ENCODE data around the gene OSBPL6. TPM values are rescaled to one million over a fixed set of nuclear protein-coding genes. Genes with fewer than 3 reads are reported as not detected.

The OSBPL6 gene
- total and polyA plus RNA-seq, 10 of the 15 experiments (the other 5 are each of a cell fraction or from before 2014, with no cell fraction given): 0.01 to 0.08 (median 0.03) TPM; not detected in 5

GRCh38 chr2:178241844-178242551 is 47.7 kb downstream of the OSBPL6 start:
- H3K27ac ChIP-seq (ENCODE audit: control insufficient read depth, insufficient read depth): no peak overlapping the region
- TF ChIP-seq PML (IDR thresholded peaks at IDR 0.05; ENCODE audit: low read length) (no peak), ATF7 (IDR thresholded peaks at IDR 0.05; ENCODE audit: low read depth) (peak; percentile 72), BRCA1 (IDR thresholded peaks at IDR 0.05; ENCODE audit: low read depth, low read length) (no peak), NR2C1 (IDR thresholded peaks at IDR 0.05) (no peak), JUND (IDR thresholded peaks at IDR 0.05; ENCODE audit: low read depth, low read length) (0 out of 2 replicates have a peak, but pooled peaks have one; percentile 33), ZBTB4 (CRISPR knock-in tag; IDR thresholded peaks at IDR 0.05) (no peak), EZH2 (IDR thresholded peaks at IDR 0.05; ENCODE audit: borderline replicate concordance, control insufficient read depth, low read depth, low read length) (no peak), PAX5 (IDR thresholded peaks at IDR 0.05; ENCODE audit: borderline replicate concordance, low read depth, low read length) (no peak), ESRRA (IDR thresholded peaks at IDR 0.05; ENCODE audit: low read length) (no peak), MEF2A (IDR thresholded peaks at IDR 0.05; ENCODE audit: insufficient read depth, low read depth, low read length) (no peak)
- no peaks in the 10 kb centered on the region for H3K79me2 ChIP-seq (ENCODE audit: control insufficient read depth, insufficient read depth, low read length)
- H3K4me2 ChIP-seq (ENCODE audit: control insufficient read depth, insufficient read depth): no peak overlapping the region
- 36% methylated on average over 5 of the region's 5 CpGs for WGBS (ENCODE audit: insufficient coverage, insufficient replicate concordance, low lambda C conversion rate, missing lambda C conversion rate)
- no peaks in the 10 kb centered on the region for H3K36me3 ChIP-seq (ENCODE audit: control insufficient read depth in 2 of 2, insufficient read depth in 2 of 2, low read length in 1 of 2)
- no peaks in the 10 kb centered on the region for H3K9me3 ChIP-seq (replicated peaks; ENCODE audit: control insufficient read depth, insufficient read depth, low read length)
- DNase-seq (ENCODE audit: low read depth, low spot score): no peak
- in situ Hi-C loops (cut with MboI) (no loop called here), intact Hi-C loops (cut with micrococcal nuclease; ENCODE audit: unreplicated experiment) (loop anchor here (2.0 kb wide), 1 partner anchor 19 kb away; no protein-coding TSS in a partner anchor)
- ChIA-PET SMC1A (ENCODE audit: uncharacterized antibody, unreplicated experiment) (no interaction called here), CTCF (no interaction called here), POLR2A (no interaction called here), RAD21 (ENCODE audit: unreplicated experiment) (no interaction called here)
- no peaks in the 10 kb centered on the region for H3K4me1 ChIP-seq (ENCODE audit: control insufficient read depth, insufficient read depth, low read length)
- no peak for ATAC-seq
- no peaks in the 10 kb centered on the region for H4K20me1 ChIP-seq (ENCODE audit: control insufficient read depth, insufficient read depth)
- no peaks in the 10 kb centered on the region for H3K27me3 ChIP-seq (replicated peaks in 1 of 2; ENCODE audit: control insufficient read depth in 2 of 2, insufficient read depth in 2 of 2, low read length in 1 of 2)
- H2AFZ ChIP-seq (ENCODE audit: control insufficient read depth, low read depth, low read length): no peak overlapping the region
- no TSS peak for BruUV-seq (replicated peaks)
- FAIRE-seq: no peak
- H3K9ac ChIP-seq (ENCODE audit: control insufficient read depth, insufficient read depth, low read length): no peak overlapping the region
- H3K4me3 ChIP-seq: no peak overlapping the region
